ENCODE measurements around the gene SLIRP.
A peak's percentile ranks its signal among the peaks of the same experiment; 100 is the strongest.
"Not testable (repeated sequence)": the region's sequence is repeated elsewhere in the genome, so short reads cannot be mapped to it uniquely, and the experiment has no call there.

Gene SLIRP

DNA sequence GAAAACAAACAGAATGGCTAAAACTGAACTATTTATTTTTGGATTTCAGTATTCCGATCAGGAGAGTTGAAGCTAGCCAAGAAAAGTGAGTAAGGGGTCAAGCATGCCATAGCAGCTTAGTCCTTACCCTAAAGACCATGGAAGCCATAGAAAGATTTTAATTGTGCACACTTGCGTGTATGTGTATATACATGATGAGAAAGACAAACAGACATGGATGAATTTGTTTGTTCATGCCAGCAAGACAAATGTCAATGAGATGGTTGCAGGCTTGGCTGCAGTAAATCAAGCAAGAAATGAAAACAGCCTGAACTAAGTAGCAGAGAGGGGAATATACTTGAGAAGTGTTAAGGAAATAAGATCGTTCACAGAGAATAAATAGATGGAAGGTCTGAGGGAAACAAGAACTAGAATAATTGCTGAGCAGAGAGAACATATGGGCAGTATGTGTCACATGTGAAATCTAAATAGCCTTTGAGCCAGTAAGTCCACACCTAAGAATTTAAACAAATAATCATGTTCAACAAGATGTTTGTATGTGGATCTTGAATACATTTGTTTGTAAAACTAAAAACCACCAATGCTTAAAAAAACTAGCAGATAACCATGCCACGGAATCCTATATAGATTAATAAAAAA lies 38.3 kb downstream of the SLIRP start:
- no peak for DNase-seq

DNA sequence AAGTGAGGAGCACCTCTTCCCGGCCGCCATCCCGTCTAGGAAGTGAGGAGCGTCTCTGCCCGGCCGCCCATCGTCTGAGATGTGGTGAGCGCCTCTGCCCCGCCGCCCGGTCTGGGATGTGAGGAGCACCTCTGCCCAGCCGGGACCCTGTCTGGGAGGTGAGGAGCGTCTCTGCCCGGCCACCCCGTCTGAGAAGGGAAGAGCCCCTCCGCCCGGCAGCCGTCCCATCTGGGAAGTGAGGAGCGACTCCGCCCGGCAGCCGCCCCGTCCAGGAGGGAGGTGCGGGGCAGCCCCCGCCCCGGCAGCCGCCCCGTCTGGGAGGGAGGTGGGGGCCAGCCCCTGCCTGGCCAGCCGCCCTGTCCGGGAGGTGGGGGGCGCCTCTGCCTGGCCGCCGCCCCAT lies 39.5 kb downstream of the SLIRP start:
- not testable (repeated sequence) for DNase-seq

DNA sequence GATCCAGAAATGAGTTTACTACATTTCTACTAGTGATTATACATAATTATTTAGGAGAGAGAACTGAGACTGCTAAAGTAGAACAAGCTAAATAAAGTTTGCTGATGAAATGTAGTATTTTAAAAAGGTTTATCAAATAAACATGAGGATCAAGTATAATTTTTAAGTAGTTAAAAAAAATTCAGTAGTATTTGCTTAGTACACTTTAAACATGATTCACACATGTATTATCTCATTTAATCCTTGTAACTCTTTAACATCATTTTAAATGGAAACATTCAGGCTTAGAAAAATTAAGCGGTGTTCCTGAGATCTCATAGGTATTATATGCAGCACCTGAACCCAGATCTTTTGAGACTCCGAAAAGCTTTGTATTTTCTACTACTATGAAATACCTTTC lies 44.4 kb downstream of the SLIRP start:
- no peak for DNase-seq

DNA sequence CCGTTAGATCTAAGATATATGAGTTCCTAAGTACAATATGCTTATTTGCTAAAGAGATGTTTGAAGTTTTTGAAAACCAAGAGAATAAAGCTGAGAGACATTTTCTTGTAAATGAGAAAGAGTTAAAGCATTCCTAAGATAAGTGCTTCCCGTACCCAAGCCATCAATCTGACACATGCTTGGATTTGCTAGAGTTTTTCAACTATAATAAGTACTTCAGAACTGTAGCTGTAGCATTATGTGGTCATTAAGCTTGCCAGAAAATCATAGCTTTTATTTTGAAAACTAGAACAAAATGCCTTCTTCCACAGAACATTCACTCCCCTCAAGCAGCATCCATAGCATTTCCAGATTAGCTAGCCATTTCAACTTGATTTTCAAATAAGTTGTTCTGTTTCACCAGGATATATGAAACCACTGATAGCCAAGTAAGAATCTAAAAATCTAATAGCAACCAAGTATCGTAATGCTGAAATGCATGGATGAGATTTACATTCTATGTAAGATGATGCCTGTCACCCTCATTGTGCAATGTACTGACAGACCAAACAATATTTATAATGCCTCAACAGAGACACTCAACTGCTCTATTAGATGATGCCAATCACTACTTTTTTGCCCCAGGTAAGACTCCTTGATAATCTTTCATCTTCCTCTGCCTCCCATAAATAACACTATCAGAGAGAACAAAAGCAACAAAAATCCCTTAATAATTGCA lies 45.1 kb downstream of the SLIRP start:
- DNase-seq = no peak

DNA sequence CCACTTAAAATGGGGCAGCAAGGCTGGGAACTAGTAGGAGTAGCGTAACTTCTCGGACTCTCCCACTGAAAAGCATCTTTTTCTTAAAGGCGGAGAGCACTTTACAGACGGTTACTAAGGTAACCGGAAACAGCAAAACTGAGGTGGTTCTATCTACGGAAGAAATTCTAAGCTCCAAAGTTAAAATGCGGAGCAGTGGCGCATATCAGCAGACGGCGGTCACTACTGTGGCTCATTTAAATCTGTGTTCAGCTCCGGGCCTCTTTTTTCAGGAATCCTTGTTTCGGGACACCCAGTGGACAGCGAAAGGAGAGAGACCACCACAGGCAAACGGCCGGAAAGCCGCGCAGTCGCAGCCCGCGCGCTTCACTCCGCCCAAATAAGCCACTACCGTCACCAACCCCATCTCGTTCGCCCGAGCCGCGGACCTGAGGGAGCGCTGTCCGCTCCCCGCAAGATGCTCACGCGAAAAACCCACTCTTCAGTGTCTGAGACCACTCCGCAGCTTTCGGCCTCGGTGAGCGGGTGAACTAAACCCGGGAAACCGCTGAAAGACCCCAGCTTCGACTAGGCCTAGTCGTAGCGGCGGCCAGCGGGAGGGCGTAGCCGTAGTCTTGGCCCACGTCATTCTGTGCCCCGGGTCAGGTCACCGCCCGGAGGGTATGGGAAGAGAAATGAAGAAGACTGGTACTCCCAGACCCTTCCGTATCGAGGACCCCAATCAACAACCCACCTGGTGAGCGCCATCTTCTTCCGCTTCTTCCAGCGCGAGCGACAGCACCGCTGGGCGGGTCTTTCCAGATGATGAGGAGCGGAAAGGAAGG lies 52.7 kb downstream of the SLIRP start, which contains the start of gene SNW1:
Gene SNW1 (minus strand): TSS at position 776 of the 824 bp plus-strand sequence. CDS start 29 bp downstream, at position 747.
- DNase-seq = peak; percentile 93

DNA sequence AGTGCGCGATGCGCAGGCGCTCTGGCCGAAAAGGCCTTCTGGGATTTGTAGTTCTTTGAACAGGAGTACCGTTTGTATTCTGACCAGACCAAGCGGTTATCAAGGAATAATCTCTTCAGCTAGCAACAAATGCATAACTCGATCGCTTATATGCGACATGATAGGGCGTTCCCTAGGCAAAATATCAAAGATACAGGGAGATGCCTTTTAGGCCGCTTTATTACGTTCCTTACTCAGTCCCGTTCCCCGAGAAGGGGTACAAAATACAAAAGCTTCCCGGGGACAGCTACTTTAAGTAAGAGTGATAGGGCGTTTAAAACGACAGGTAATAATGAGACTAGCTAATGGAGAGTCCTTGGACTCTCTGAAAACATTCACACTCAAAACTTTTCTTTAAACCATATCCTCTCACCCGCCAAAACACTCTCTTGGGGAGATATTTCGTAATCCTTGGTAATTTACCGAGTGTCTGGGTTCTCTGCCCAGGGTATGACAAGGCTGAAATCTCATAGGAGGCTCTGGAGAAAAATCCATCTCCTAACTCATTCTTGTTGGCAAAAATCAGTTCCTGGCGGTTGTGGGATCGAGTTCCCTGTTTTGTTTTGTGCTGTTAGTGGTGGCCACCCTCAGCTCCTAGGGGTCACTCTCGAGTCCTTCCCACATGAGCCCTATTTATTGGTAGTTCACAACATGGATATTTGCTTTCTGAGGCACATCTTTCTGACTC lies 53.5 kb downstream of the SLIRP start:
- peak; percentile 40 for DNase-seq

DNA sequence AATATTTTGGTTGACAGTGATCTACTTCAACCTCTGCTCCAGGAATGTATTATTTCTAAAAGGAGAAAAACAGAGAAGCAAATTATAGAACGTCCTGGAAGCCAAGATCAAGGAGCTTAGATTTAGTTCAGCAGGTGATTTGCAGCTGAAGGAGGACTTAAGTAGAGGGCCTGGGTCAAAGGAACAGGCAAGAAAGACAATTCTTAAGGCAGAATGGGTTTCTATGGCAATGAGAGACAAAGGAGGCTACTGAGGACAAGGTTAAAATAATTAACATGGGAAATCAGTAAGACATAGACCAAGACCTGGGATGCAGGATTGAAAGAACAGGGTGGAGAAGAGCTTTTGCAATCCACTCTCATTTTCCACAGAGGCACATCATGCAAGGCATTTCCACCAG lies 55.4 kb downstream of the SLIRP start:
- DNase-seq = no peak

DNA sequence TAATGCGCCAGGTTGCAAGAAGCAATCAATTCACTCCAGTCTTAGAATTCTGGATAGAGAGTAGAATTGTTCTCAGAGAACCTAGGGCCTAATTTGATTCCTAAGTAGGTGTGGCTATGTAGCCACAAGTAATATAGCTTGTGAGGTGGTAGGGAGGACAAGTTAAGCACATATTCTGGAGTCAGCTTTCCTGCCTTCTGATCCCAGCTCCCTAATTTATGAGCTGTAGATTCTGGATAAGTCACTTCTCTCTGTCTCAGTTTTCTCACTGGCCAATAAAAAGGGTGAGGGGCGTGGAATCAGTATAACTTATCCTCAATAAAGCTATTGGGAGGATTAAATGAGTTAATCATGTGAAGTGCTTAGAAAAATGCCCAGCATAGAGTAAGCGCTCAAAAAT lies 56.1 kb downstream of the SLIRP start:
- DNase-seq = no peak
